ENCODE data around the gene EEF1G. TPM values are rescaled to one million over a fixed set of nuclear protein-coding genes. Genes with fewer than 3 reads are reported as not detected.
A peak's percentile ranks its signal among the peaks of the same experiment; 100 is the strongest.

EEF1G gene
- total RNA-seq, 2 donors from 2014 or later = 706 to 749 TPM

DNA sequence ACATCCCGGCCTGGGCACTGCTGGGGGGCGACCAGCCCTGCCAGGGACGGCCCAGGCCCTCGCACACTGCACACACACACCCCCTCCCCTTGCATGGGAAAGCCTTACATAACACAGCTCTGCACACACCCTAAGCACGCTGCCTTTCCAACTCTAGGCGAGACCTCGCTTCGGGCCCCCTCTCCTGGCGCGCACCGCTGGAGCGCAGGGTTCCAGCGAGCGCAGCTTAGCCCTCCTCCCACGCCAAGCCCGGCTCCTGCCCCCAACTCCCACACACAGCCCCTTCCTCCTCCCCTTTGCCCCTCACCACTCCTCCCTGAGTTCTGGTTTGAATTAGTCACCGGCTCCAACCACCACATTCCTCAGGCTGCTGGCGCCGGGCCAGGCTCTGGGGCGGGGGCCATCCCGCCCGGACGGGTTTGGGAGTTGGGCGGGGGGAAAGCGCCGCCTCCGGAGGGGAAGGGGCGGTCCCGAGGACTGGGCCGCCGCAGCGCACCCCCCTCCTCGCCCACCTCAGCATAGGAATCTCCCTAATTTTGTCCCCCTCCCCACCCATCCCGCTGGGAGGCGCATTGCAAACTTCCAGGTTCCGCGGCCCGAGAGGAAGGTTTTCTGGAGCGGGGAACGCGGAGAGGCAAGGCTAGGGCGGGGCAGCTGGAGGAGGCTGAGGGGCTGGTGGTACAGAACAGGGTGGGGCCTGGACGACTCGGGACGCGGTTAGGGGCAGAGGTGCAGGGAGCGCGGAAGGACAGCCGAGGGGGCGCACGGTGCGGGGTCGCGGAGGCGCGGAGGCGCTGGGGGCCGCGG is 28.1 kb downstream of the EEF1G start:
- peak; percentile 98 for DNase-seq (ENCODE audit: low spot score)
- intact Hi-C loops (cut with DNase I) = loop anchor here in 1 of 2 donors (5.0 kb wide), 1 partner anchor 103 kb away; no protein-coding TSS in a partner anchor

DNA sequence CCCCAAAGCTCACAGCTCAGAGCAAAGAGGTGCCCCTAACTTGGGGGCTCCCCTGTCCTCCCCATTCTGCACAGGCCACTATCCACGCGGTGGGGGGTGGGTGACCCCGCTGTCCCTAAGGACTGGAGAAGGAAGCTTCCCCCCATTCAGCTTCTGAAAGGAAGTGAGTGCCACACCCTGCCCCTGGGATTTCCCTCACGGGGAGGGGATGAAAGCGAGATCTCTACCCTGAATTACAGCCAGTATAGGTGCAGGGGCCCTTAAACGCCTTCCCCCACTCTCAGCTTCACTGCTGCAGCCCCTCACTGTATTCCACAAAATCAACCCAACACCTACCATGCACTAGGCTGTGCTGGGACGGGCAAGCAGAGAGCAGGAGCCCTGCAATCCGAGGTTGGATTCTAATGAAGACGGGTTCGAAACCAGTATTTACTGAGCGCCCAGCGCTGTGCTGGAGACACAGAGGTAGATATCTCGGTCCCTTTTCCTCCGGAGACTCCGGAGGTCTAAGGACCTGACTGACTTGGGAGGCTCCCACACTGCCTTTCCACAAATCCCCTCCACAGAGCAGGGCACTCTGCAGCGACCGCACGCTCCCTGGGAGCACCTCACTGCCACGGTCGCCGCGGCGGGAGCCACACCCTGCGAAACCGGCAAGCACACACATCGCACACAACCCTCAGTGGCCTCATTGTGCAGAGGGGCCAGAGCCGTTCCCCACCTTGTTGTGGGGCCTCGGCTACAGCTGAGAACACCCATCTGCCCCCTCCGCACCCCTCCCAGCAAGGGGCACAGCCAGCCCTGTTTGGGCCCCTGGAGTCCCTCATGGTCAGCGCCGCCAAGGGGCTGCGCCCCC is 28.9 kb downstream of the EEF1G start:
- DNase-seq (ENCODE audit: low spot score) = no peak
- intact Hi-C loops (cut with DNase I) = loop anchor here (5.0 kb wide), 3 partner anchors 103 to 123 kb away; no protein-coding TSS in a partner anchor

DNA sequence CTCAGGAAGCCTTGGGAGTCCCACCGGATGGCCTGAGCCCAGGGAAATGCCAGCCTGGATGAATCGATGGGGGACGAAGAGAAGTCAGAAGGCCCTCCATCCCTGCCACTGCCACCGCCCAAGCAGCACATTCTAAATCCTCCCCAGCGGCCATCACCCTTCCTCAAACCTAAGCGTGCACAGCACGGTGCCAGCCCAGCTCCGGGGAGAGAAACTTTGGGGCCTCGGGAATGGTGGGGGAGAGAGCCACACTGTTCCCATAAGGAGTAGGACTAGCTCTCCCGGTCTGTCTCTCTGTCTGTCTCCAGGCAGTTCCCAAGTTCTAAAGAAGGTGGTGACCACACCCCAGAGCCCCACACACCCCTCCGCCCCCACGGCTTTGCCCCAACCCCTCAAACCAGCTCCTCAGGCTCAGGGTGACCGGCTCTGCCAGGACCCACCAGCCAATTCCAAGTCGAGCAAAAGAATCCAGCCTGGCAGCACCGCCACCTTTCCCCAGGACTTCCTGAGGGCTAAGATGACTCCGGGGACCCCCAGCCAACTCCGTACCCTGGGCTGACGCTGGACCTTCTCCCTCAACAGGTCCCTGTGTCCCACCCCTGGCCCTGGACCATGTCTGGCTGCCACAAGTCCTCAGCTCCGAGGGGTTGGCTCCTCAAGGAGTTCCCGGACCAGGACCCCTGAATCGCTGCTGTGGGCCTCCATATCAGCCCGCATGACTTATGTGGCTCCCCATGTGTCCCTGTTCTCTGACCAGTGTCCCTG is 29.8 kb downstream of the EEF1G start:
- intact Hi-C loops (cut with DNase I) = loop anchor here (5.0 kb wide), 2 partner anchors 117 to 122 kb away; no protein-coding TSS in a partner anchor
- DNase-seq (ENCODE audit: low spot score) = no peak

DNA sequence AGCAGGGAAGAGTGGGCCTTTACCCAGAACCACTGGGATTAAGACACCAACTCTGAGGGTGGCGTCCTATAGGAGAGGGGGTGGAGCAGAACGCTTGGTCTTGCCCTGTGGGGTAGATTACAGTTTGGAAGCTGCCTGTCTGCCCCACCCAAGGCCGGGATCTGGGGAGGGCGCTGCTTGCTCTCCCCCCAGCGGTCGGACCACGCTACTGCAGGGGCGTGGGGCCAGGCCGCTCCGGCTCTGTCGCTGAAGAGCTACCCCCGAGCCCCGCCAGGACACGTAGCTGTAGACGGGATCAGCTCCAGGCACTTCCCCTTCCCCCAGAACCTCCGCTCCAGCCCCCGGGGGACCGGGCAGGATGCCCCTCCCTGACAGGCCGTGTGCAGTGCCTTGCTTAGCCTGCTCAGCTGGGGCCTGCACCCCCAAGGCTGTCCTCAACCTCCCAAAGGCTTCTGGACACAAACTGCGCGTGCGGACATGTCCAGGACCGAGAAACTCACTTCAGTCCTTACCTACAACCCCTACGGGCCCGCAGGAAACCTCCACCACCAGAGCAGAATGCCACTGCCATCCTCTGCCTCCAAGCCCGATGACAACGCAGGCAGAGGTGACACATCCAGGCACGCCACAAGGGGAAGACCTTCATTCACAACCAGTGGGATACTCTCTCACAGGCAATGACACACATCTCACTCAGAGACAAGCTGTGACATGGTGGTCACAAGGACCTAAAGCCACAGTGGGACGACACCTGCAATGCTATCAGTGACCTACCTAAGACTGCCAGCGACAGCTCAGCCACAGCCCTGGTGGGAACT is 30.7 kb downstream of the EEF1G start:
- intact Hi-C loops (cut with DNase I) = loop anchor here (5.0 kb wide), 2 partner anchors 116 to 121 kb away; no protein-coding TSS in a partner anchor
- peak; percentile 95 for DNase-seq (ENCODE audit: low spot score)

DNA sequence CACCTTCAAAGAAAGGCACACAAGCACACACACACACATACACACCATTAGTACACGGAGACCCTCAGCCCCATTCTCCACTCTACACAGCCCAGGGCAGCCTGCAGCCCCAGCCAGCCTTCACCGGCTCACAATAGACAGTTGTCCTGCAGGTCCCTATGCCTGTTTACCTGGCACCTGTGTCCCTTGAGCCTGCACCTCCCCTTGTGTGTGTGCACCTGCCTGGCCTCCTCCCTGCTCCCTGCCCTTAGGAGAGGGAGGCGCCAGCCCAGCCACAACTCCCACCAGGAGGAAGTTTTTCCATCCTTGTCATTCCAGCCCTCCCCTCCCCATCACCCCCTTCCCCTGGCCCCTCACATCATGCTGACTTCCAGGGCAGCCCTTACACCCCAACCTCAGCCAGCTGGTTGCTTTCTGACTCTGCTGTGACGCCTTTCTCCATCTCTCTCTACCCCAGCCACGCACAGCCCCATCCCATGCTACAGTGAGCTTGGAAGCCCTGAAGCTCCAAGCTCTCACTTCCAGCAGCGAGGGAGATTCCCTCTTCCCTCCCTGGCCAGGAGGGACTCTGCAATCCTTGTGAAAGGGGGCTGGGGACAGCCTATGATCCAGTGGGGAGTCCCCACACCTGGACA is 31.5 kb downstream of the EEF1G start:
- intact Hi-C loops (cut with DNase I) = loop anchor here (5.0 kb wide), 2 partner anchors 115 to 120 kb away; no protein-coding TSS in a partner anchor
- no peak for DNase-seq (ENCODE audit: low spot score)

DNA sequence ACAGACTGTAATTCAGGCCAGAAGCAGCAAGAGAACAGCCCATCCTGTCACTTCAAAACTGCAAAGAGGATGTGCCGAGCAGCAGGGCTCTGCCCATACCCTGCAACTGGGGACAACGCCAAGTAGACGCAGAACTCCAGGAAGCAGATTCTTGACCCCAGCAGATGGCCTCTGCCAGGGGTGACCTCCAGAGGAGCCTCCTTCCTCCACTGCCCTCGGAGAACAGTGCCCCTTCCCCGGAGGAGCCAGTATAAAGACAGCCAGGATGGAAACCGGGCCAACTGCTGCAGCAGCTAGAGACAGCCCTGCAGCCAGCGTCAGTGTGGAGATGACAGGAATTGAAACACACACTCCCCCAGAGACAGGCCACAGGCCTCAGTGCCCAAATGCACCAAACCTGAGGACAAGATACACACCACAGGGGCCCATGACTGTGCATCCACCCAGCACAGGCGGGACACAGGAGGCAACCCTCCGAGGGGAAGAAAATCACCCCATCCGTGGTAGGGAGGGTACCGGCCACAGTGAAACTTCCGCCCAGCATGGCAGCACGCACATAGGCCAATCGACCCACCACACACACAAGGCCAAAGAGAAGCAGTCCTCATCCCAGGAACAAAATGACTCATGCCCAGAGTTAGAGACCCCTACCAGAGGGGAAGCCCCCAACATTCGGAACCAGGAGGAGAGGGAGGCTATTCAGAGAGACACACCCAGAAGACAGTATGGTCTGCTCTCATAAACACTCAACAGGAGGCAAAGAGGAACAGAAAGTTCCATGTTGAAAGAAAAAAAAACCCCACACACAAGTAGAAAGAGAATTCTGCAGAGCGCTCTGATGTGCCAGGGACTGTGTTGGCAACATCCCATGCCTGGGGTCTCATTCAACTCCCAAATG is 32.6 kb downstream of the EEF1G start:
- intact Hi-C loops (cut with DNase I) = loop anchor here (5.0 kb wide), 2 partner anchors 114 to 119 kb away; no protein-coding TSS in a partner anchor
- no peak for DNase-seq (ENCODE audit: low spot score)

DNA sequence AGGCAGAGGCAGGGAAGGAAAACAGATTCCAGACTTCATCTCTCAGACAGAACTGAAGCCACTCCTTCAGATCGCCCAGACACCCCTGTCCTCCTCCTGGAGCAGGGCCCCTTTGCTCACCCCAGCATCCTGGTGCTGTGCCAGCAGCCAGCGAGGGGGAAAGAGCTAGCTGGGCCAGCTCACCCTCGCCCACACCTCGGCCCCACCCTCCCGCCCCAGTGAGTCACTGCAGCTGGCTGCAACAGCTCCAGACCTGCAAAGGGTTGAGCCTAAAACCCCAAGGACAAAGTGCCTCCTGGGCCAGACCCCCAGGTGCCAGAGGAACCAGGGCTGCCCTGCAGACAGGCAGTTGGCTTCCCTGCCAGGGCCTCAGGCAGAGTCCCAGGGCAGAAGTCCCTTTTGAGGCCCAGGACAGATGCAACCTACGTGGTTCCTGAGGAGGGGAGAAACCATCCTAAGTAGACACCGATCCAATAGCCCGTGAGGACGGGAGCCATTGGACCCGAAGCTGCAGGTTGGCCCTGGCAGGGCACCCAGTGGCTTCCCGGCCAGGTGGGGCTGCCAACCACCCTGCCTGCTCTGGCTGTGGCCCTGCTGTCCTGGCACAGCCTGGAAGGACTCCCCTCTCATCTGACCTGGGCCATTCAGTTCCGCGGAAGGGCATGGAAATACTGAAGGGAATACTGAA is 34.3 kb downstream of the EEF1G start:
- intact Hi-C loops (cut with DNase I) = no loop called here

DNA sequence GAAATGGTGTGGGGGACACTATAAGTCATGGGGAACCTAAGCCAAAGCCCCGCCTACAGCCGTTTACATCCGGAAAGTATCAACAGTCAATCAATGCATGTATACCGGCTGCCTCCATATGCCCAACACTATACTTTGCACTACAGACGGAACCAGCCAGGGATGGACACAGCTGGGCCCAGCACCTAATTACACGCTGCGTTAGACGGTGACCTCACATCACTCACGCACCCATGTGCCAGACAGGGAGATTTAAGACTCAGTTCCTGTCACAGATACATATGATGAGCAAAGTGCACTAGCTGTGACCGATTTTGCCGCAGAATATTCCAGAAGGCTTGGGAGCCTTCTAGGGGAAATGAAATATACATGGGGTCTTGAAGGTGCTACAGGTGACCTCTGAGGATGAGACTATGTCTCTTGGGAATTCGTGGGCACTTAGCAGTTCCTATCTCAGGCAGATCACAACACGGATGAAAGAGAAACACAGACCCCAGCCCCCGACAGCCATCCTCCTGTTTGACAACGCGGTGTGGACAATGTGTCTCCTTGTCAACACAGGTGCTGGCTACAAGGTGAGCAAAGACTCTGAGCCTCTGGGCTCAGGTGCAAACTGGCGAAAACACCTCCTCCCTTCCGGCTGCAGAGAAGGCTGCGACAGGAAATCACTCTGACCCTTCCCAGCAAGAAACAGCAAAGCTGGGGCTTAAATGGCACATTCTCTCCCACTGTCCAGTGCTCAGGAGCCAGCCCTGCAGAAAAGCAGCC is 35.0 kb downstream of the EEF1G start:
- DNase-seq (ENCODE audit: low spot score) = no peak
- intact Hi-C loops (cut with DNase I) = no loop called here

More for the DNA sequence above, 34.3 kb downstream of the EEF1G start:
- DNase-seq (ENCODE audit: low spot score) = peak; percentile 94

DNA sequence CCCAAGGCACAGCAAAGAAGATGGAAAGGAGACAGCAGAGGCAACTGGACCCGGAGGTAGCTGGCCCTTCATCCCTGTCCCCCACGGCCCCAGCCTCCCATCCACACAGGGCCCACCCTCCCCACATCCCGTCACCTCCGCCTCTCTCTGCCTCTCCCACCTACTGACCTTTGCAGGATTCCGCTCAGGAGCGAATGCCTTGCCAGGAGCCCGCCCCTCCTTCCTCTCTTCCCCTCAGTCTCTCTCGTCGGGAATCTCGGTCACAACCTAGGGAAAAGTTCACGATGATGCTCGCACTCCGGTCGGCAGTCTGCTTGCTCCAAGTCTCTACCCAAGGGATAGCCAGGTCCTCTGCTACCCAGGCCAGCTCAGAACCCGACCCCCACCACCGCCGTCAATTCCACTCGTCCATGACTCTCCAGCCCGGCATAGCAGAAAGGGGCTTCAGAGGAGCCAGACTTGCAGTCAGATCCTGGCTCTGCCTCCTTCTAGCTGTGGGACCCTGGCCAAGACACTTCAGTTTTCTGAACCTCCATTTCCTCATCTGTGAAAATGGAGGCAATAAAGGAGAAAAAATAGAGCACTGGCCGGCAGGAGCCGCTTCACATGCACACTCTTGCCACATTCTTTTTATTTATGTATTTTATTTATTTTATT is 37.3 kb downstream of the EEF1G start:
- intact Hi-C loops (cut with DNase I) = no loop called here
- no peak for DNase-seq (ENCODE audit: low spot score)

DNA sequence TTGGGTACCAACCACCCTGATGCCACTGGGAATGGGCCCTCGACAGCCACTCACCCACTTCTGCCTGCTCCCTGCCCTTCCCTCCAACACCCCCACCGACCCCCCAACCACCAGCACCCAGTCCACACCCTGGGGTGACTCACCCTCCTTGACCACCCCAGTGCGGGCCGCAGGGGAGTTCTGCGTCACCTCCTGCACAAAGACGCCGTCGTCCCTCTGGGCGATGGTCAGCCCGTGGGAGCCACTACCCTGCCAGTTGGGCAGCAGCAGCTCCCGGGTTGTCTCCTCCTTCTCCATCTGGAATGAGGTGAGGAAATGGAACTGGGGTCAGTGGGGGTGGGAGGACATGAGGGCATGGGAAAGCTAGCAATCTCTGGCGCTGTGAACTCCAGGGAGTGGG is 37.9 kb downstream of the EEF1G start:
- intact Hi-C loops (cut with DNase I) = no loop called here
- DNase-seq (ENCODE audit: low spot score) = no peak

DNA sequence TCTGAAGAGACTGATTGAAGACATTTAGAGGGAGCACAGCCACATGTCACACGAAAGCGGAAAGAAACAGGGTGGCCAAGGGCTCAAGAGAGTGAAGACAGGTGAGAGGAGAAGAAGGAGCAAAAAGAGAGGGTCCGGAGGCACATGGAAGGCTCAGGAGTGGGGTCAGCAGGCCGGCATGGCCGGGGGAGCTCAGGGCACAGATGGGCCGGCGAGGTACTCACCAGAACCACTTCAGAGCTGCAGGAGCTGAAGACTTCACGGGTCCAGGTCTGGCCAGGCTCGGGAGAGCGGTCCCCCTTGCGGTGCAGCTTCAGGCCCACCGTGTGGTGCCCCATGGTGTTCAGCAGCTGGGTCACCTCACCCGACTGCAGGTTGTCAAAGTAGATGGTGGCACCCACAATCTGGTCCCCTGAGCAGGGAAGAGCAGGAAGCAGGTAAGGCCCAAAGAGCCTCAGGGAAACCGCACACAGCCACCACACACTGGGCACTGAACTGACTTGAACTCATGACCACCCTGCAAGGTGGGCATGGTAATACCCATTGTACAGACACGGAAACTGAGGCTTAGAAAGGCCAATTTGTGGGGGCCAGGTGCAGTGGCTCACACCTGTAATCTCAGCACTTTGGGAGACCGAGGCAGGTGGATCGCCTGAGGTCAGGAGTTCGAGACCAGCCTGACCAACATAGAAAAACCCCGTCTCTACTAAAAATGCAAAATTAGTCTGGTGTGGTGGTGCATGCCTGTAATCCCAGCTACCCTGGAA is 38.7 kb downstream of the EEF1G start:
- intact Hi-C loops (cut with DNase I) = no loop called here
- DNase-seq (ENCODE audit: low spot score) = no peak

DNA sequence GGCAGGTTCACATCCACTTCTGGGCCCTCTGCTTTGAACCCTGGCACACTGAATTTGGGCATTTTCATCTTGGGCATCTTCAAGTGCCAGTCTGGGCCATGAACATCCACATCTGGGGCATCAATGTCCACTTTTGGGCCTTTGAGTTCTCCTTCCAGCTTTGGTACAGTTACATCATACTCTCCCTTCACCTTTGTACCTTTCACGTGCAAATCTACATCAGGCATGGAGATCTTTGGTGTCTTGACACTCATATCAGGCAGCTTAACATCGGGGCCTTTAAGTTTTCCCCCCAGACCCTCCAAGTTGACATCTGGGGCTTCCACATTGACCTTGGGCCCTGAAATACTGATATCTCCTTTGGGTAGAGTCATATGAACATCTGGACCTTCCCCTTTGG is 41.6 kb downstream of the EEF1G start:
- intact Hi-C loops (cut with DNase I) = no loop called here
- DNase-seq (ENCODE audit: low spot score) = no peak

DNA sequence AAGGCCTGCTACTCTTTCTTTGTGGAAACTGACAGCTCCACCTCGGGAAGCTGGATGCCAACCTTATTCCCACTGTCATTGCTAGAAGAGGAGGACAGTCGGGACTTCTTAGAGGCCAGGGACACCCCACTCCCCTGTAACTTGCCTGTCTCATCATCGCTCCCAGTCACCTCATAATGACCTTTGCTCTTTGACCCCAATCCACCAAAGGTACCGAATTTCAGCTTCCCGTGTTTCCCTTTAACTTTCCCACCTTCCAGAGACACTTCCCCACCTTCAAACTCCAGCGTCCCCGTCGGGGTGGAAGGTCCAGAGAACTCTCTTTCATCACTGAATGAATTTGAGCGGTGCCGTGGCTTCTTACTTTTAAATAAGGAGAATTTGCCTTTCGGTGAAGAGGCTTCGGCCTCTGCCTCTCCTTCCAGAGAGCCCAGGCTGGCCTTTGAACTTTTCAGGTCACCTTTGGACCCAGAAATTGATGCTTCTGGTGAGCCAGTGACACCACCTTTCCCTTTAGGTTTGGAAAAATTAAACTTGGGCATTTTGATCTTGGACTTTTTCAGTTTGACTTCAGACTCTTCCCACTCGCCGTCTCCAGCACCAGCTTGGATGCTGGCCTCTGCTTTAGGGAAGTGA is 56.8 kb downstream of the EEF1G start:
- intact Hi-C loops (cut with DNase I) = no loop called here
- DNase-seq (ENCODE audit: low spot score) = no peak

DNA sequence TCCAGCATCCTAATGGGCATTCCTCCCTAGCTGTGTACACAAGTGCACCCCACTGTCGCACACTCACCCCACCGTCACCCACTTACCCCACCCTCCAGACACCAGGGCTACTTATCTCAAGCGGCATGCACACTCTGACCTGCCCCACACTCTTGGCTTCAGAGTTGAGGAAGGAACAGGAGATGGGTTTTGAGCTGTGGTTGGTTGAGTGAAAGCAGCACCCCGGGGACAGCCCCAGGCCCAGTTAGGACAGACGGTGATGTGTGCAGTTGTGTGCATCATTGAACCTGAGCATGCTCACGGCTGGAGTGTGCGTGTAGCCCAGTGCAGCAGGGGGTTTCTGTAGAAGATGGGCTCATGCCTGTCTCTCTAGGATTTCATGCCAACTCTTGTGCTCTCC is 59.5 kb downstream of the EEF1G start:
- intact Hi-C loops (cut with DNase I) = no loop called here

More for the DNA sequence above, 59.5 kb downstream of the EEF1G start:
- no peak for DNase-seq (ENCODE audit: low spot score)

Measured in posterior vena cava (tissue), 2 donors.